Fibroblast of skin of right biceps (primary cell): ENCODE measurements around the gene VTI1A.
A peak's percentile ranks its signal among the peaks of the same experiment; 100 is the strongest.

ENCODE experiments used
- DNase-seq: peaks from one replicate; pipeline ENCODE4 v3.0.0-alpha.2; 2013

The VTI1A gene

GRCh38 chr10:112601214-112602090 lies 154.4 kb downstream of the VTI1A start:
- no peak for DNase-seq

GRCh38 chr10:112603062-112603461 lies 156.0 kb downstream of the VTI1A start:
- DNase-seq = no peak

- DNase-seq = no peak
These were observed 158.0 kb downstream of the VTI1A start for GRCh38 chr10:112605063-112605462.

GRCh38 chr10:112607506-112607905 lies 160.5 kb downstream of the VTI1A start:
- no peak for DNase-seq

GRCh38 chr10:112613620-112614019 lies 166.6 kb downstream of the VTI1A start:
- no peak for DNase-seq

- no peak for DNase-seq
These were observed 167.1 kb downstream of the VTI1A start for GRCh38 chr10:112614072-112614471.

- DNase-seq = no peak
These were observed 167.6 kb downstream of the VTI1A start for GRCh38 chr10:112614586-112614985.

- DNase-seq = no peak
These were observed 168.3 kb downstream of the VTI1A start for GRCh38 chr10:112615269-112615668.

GRCh38 chr10:112616647-112617046 lies 169.6 kb downstream of the VTI1A start:
- no peak for DNase-seq

- DNase-seq = no peak
These were observed 171.8 kb downstream of the VTI1A start for GRCh38 chr10:112618814-112619213.

GRCh38 chr10:112619556-112619955 lies 172.5 kb downstream of the VTI1A start:
- no peak for DNase-seq

- peak; percentile 8 for DNase-seq
These were observed 175.8 kb downstream of the VTI1A start for GRCh38 chr10:112622786-112623185.

GRCh38 chr10:112624546-112625048 lies 177.6 kb downstream of the VTI1A start:
- DNase-seq = no peak

- DNase-seq = no peak
These were observed 182.1 kb downstream of the VTI1A start for GRCh38 chr10:112628951-112629609.

- DNase-seq = no peak
These were observed 184.7 kb downstream of the VTI1A start for GRCh38 chr10:112631501-112632400.

- peak; percentile 55 for DNase-seq
These were observed 187.2 kb downstream of the VTI1A start for GRCh38 chr10:112634096-112634830.

GRCh38 chr10:112637901-112638300 lies 190.9 kb downstream of the VTI1A start:
- no peak for DNase-seq

GRCh38 chr10:112639298-112639697 lies 192.3 kb downstream of the VTI1A start:
- DNase-seq = peak; percentile 51

- DNase-seq = no peak
These were observed 193.6 kb downstream of the VTI1A start for GRCh38 chr10:112640638-112641037.

- DNase-seq = no peak
These were observed 196.7 kb downstream of the VTI1A start for GRCh38 chr10:112643600-112644264.

- DNase-seq = no peak
These were observed 197.2 kb downstream of the VTI1A start for GRCh38 chr10:112644265-112644645.
